Measurements from ENCODE around the gene RPS6KL1.
A peak's percentile ranks its signal among the peaks of the same experiment; 100 is the strongest.

Gene RPS6KL1

DNA sequence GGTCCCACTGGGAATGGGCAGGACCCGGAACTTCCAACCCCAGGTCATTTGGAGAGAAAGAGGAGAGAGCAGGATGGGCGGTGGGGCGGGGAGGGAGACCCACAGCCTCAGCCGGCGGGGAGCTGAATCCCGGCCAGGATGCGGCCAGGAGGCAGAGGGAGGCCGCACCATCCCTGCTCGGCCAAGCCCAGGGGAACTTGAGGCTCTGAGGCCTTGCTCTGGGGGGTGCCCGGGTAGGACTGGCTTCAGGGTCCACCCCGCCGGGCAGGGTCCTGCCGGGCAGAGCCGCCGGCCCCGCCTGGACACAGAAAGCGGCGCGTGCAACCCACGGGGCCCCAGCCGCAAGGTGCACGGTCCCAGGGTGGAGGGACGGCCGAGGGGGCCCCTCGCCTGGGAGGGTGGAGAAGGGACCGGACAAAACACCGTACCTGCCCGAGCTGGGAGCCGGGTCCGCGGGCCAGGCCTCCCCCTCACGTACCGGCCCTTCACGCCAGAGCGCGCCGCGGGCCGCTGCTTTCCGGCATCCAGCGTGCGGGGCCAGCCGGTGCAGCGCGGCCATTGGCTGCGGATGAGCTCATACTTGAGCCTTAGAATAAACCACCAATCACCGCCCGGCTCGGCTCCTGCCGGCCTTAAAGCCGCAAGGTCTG lies at the start of gene RPS6KL1:
Gene RPS6KL1, minus strand, starts transcription at position 509 of the 650 bp plus-strand sequence. CDS start 1,719 bp downstream, outside the sequence.
- peak; percentile 40 for DNase-seq

GRCh38 chr14:74968811-74969210 lies 45.8 kb upstream of the RPS6KL1 start:
- no peak for DNase-seq

DNA sequence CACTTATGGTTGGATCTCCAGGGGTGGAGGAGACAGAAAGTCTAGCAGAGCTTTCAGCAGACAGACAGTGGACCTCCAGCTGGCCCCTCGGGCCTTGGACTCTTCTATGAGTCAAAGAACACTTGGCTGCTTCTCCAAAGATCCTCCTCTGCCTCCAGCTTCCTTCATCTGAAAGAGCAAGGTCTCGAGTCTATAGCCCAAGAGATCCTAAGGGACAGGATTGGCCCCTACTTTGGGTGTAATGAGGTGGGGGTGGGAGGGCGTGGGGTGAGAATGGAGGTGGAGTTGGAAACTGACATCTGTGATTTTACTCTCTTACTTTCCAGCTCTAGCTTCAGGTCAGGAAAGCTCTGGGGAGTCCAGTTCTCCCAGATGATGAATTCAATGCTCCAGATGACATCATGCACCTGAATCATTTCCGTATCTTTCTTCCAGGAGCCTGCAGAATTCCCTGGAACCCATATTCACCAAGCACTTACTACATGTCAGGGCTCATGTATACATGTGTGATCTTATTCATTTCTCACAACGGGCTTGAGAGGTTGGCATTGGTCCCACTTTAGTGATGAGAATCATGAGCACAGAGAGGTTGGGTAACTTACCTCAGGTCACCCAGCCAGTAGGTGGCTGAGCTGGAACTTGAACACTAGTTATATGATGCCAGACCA lies 42.6 kb upstream of the RPS6KL1 start:
- DNase-seq, result no peak

DNA sequence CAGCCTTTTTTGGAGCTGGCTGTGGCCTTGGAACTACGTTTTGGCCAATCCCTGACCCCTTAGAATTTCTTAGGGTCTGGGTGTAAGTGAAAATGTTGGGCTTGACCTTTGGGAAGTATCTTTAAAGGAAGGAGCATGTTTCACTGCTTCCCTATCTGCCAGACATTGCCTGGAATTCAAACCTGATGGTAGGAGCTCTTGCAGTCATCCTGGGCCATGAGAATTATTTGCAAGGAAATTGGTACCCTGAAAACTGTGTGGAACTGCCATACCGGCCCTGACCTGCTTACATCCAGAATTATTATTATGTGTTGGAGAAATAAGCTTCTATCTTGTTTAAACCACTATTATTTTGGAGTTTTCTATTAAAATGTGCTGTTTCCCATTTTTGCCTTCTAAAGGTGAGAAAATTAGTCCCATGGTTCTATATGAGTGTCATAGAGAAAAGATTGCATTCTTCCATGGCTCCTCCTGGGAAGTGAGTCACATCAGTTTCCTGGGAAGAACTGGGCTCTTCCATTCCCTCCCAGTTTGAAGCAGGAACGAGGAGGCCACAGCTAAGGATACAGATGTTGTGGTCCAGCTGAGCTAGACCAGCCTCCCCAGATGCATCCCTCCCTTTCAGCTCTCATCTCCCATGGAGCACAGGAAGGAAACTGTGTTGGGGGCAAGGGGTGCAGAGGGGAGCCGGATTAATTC lies 41.9 kb upstream of the RPS6KL1 start:
- DNase-seq, result no peak

DNA sequence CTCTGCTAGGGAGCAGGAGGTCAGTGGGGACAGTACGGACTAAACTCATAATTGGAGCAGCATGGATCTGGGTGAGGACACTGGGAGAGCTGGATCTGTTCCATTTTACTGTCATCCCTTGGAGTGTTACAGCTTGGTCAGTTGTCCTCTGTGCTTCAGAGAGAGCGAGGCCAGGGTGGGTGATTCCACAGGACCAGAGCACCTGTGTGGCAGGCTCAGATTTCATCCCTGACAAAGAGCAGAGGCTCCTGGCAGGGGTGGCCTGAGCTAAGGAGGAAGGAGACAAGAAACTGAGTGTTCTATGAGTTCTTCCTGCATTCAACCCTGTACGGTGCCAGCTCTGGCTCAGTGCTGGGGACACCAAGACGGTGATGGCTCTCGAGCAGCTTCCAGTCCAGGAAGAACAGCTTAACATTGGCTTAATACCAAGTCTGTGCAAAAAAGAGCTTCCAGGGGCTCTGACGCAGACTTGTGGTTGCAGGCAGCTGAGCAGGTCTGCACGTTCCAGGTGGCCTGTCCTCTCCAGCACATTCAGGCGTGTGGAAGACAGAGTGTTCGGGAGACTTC lies 40.7 kb upstream of the RPS6KL1 start:
- no peak for DNase-seq

DNA sequence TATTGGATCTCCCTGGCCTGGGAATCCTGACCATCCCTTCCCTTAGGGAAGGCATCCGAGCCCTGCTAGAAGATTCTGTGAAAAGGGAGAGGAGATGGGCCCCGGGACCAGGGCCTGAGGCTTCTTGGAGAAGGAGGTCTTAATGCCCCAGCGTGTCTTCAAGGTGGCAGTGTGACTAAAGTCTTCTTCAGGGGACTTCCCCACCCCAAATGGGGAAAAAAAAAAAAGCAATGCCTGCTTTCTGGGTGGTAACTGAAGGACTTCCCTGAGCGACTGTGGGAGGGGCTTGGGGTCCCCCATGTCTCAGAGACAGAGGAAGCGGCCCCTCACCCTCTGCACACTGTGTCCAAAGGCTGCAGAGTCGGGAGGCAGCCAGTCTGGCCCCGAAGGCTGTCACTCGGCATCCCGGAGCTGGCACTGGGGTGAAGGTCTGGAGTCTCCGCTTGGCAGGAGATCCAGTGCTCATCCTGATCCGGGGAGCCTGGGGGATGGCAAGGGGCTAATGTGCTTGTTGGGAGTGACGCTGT lies 40.2 kb upstream of the RPS6KL1 start:
- DNase-seq, result no peak

GRCh38 chr14:74962493-74962892 lies 39.4 kb upstream of the RPS6KL1 start:
- no peak for DNase-seq

GRCh38 chr14:74962046-74962445 lies 39.0 kb upstream of the RPS6KL1 start:
- DNase-seq, result no peak

- no peak for DNase-seq
Observed at GRCh38 chr14:74961238-74961911, 38.3 kb upstream of the RPS6KL1 start.

- DNase-seq, result no peak
Observed at GRCh38 chr14:74960736-74961135, 37.7 kb upstream of the RPS6KL1 start.

GRCh38 chr14:74959596-74960180 lies 36.6 kb upstream of the RPS6KL1 start:
- DNase-seq, result no peak

- no peak for DNase-seq
Observed at GRCh38 chr14:74956280-74957072, 33.4 kb upstream of the RPS6KL1 start.

GRCh38 chr14:74956027-74956279 lies 32.9 kb upstream of the RPS6KL1 start:
- no peak for DNase-seq

DNA sequence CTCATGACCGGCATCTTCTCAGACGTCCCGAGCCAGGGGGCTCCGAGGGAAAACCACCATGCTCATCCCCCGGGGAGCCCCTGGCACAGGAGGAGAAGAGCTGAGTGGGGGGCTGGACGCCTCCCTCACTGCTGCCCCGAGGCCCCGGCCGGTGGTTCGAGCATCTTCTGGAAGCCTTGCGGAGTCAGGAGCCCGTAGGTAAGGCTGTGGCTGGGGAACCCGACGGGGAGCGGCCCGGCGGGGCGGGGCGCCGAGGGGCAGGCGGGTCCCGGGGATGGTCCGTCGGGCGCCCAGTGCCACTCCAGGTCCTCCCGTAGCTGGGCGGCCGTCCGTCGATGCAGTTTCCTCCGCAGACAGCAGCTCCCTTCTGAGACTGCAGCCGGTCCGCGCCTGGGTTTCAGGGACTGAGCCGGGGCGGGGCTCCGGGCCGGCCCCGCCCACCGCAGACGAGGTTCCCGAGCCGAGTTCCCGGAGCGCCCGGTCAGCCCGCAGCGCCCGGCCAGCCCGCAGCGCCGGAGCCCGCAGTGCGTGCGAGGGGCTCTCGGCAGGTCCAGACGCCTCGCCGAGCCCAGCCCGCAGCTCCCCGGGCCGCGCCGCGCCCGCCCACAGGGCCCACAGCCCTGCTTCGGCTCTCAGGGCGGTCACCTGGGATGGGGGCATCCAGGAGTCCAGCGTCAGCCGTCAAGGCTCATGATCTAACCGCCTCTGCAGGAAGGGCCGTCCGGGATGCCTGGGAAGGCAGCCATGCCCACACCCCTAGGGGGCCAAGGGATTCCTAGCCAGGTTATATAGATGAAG lies 32.4 kb upstream of the RPS6KL1 start, which contains the start of gene PGF:
Gene PGF, minus strand, starts transcription at position 369 of the 798 bp plus-strand sequence. Its CDS starts 355 bp downstream, at position 14.
- DNase-seq, result no peak

- DNase-seq, result no peak
Observed at GRCh38 chr14:74954947-74955228, 31.8 kb upstream of the RPS6KL1 start.

GRCh38 chr14:74954232-74954946 lies 31.3 kb upstream of the RPS6KL1 start:
- no peak for DNase-seq

DNA sequence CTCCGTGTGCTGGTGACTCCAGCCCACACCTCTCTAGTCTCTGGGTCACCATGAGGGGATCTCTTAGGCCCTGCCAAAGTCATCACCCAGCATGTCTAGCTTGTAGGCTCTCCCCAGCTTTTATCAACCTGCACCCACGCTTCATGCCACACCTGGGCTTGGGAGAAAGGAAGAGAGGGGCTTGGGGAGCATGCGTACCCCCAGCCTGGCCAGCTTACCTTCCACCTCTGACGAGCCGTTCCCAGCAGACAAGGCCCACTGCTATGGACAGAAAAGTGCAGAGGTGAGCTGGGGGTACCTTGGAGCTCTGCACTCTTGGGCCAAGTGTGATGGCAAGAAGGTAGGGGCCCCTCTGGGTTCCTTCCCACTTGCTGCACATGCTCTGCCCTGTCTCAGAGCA lies 30.6 kb upstream of the RPS6KL1 start:
- no peak for DNase-seq

DNA sequence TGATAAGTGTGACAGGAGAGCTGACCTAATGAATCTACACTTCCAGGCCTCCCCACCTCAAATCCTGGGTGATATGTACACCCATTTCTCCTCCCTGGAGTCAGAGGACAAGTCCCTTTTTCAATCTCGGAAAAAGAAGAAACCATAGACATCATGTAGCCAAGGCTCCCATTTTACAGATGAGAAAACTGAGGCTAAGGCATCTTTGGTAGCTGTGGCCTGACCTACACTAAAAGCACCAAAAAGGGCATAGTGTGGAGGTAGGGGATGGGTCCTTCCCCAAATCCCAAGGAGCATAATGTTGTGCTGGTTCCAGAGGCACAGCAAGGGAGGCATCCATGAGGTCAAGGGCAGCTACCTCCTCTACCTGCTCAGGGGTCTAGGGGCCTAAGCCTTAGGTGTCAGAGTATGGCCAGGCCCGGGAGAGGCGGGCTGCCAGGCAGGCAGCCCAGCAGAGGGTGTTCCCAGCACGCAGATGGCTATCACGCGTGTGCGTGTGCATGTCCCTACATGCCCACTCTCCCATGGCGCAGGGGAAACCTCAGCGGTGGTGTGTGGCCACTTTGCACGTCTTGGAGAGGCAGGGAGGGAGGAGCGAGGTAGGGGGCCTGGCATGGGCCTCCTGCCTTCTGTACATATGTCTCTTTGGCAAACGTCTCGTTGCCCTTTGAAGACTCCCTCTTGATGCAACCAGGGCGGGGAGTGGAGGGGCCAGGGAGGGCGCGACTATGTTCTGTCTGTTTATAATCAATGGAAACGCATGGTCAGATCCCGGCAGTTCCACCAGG lies 29.8 kb upstream of the RPS6KL1 start:
- no peak for DNase-seq

GRCh38 chr14:74952180-74952665 lies 29.2 kb upstream of the RPS6KL1 start:
- no peak for DNase-seq
